MM.1S (cell line): ENCODE results near the gene PTGES3.

Source experiments
- EZH2 ChIP-seq: fragments of 300-600 bp; sonication (generic); optimal IDR thresholded peaks from 2 replicates; pipeline ENCODE3; 2017; ENCODE audit warnings: low read depth, mild to moderate bottlenecking, antibody characterized with exemption, low read length, mixed read lengths
- TF ChIP-seq, protein P1 (sequence below): fragments of 300-600 bp; sonication (generic); IDR thresholded peaks from 2 replicates; pipeline ENCODE4 v1.5.1; 2016; ENCODE audit warnings: antibody characterized with exemption, low read length, mixed read lengths

DNA sequence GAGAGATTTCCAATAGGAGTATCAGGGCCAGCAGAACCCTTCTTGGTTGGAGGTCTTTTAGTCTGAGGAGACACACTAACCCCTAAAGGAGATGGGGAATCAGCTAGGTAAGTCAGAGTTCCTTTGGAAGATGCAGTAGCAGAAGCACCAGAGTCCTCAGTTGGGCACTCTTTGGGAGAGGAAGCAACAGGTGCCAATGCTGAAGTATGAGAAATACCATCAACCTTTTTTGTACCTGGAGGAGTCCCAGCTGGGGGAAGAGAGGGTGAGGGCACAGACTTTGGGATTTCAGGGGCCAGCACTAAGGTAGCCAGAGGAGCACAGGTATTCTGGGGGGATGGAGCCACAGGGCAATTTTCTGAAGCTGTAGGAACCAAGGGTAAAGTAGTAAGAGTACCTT, 31.0 kb upstream of the PTGES3 start:
- TF ChIP-seq, protein P1, sequence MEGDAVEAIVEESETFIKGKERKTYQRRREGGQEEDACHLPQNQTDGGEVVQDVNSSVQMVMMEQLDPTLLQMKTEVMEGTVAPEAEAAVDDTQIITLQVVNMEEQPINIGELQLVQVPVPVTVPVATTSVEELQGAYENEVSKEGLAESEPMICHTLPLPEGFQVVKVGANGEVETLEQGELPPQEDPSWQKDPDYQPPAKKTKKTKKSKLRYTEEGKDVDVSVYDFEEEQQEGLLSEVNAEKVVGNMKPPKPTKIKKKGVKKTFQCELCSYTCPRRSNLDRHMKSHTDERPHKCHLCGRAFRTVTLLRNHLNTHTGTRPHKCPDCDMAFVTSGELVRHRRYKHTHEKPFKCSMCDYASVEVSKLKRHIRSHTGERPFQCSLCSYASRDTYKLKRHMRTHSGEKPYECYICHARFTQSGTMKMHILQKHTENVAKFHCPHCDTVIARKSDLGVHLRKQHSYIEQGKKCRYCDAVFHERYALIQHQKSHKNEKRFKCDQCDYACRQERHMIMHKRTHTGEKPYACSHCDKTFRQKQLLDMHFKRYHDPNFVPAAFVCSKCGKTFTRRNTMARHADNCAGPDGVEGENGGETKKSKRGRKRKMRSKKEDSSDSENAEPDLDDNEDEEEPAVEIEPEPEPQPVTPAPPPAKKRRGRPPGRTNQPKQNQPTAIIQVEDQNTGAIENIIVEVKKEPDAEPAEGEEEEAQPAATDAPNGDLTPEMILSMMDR, result no peak
- TF ChIP-seq EZH2, result no peak
